Smooth muscle cell (in vitro differentiated cells): ENCODE results near the gene AZIN2. TPM values are rescaled to one million over a fixed set of nuclear protein-coding genes. Genes with fewer than 3 reads are reported as not detected.
"Not testable (repeated sequence)": the region's sequence is repeated elsewhere in the genome, so short reads cannot be mapped to it uniquely, and the experiment has no call there.

ENCODE experiments used
- DNase-seq: peaks from one replicate; lab custom pipeline; 2025; ENCODE audit not compliant: unreplicated experiment; lab: John Stamatoyannopoulos, UW
- H2AFZ ChIP-seq: fragments of 200-600 bp; sonication (generic); 2 replicates; pipeline ENCODE4 v1.6.0; 2016; ENCODE audit warnings: antibody characterized with exemption, low read depth, mild to moderate bottlenecking
- H3F3A ChIP-seq: fragments of 200-600 bp; sonication (generic); 2 replicates; pipeline ENCODE4 v1.6.0; 2017; ENCODE audit warnings: antibody characterized with exemption, low read depth
- H3K27ac ChIP-seq: fragments of 200-600 bp; sonication (generic); 2 replicates; pipeline ENCODE4 v1.5.1; 2016; ENCODE audit warnings: low read depth, mild to moderate bottlenecking
- H3K27me3 ChIP-seq: fragments of 200-600 bp; sonication (generic); 2 replicates; pipeline ENCODE4 v1.6.1; 2016; ENCODE audit warnings: low read depth, mild to moderate bottlenecking
- H3K36me3 ChIP-seq: fragments of 200-600 bp; sonication (generic); 2 replicates; pipeline ENCODE4 v1.5.1; 2016; ENCODE audit warnings: low read depth
- H3K4me1 ChIP-seq: fragments of 200-600 bp; sonication (generic); 2 replicates; pipeline ENCODE4 v1.5.1; 2016; ENCODE audit warnings: low read depth
- H3K4me2 ChIP-seq: fragments of 200-600 bp; sonication (generic); 2 replicates; pipeline ENCODE4 v1.6.0; 2016; ENCODE audit warnings: mild to moderate bottlenecking
- H3K4me3 ChIP-seq: fragments of 200-600 bp; sonication (generic); 2 replicates; pipeline ENCODE4 v1.5.1; 2016; ENCODE audit warnings: mild to moderate bottlenecking
- H3K79me2 ChIP-seq: fragments of 200-600 bp; sonication (generic); 2 replicates; pipeline ENCODE4 v1.6.0; 2016; ENCODE audit warnings: low read depth, mild to moderate bottlenecking
- H3K9ac ChIP-seq: fragments of 200-600 bp; sonication (generic); 2 replicates; pipeline ENCODE4 v1.6.0; 2016; ENCODE audit warnings: low read depth
- H3K9me3 ChIP-seq: fragments of 200-600 bp; sonication (generic); replicated peaks from 2 replicates; pipeline ENCODE4 v1.5.1; 2016; ENCODE audit warnings: low read depth
- H4K20me1 ChIP-seq: fragments of 200-600 bp; sonication (generic); 2 replicates; pipeline ENCODE4 v1.6.0; 2016; ENCODE audit warnings: low read depth
- WGBS: methylation state at CpG from one replicate; pipeline ENCODE4 v1.1.7; 2016; ENCODE audit warnings: low lambda C conversion rate; 5-methylcytosine and 5-hydroxymethylcytosine counted together
- polyA plus RNA-seq: library from polyadenylated mRNA; unstranded; fragments of >200 nt; fragmentation: Nextera tagmentation; extraction: Ambion mirVana; gene quantifications from 2 replicates; pipeline ENCODE4 v1.2.1, GENCODE V29; 2016
- total RNA-seq: library from RNA; depleted of rRNA; stranded (reverse); fragments of >200 nt; gene quantifications from 2 replicates; pipeline ENCODE4 v1.2.3, GENCODE V29; 2014
- TF ChIP-seq, protein P1 (sequence below): fragments of 200-600 bp; sonication (generic); IDR thresholded peaks from 2 replicates; pipeline ENCODE4 v1.5.1; 2017; ENCODE audit warnings: borderline replicate concordance, mild to moderate bottlenecking, antibody characterized with exemption; ENCODE audit not compliant: insufficient read depth, poor library complexity, severe bottlenecking

AZIN2 gene
- total and polyA plus RNA-seq, 2 experiments from 2014 or later = 7.9 to 33.5 TPM

DNA sequence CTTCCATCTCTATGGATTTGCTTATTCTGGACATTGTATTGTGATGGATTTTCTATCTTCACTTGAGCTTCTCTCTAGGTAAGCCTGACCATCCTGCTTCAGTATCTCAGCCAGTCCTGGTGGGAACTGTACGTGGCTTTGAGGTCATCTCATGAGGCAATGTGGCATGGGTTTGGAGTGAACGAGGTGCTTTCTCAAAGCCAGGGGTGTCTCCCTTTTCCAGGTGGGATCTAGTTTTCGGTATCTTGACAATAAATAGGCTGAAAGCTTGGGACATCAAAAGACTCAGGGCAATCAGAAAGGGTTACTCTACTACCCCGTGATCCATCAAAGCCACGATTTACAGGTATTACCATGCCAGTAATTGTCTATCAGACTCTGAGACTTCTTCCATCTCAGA is 40.8 kb downstream of the AZIN2 start:
- Histone ChIP-seq H3K4me1 (no peaks in the 10 kb centered on the region), H3K4me2 (no peak overlapping the region), H3K4me3 (no peak overlapping the region), H3K36me3 (no peaks in the 10 kb centered on the region), H3F3A (no peaks in the 10 kb centered on the region), H3K9me3 (no peaks in the 10 kb centered on the region), H2AFZ (no peak overlapping the region), H3K9ac (no peak overlapping the region), H3K27me3 (no peaks in the 10 kb centered on the region), H4K20me1 (no peaks in the 10 kb centered on the region), H3K27ac (no peak overlapping the region), H3K79me2 (no peaks in the 10 kb centered on the region)
- TF ChIP-seq, protein P1, sequence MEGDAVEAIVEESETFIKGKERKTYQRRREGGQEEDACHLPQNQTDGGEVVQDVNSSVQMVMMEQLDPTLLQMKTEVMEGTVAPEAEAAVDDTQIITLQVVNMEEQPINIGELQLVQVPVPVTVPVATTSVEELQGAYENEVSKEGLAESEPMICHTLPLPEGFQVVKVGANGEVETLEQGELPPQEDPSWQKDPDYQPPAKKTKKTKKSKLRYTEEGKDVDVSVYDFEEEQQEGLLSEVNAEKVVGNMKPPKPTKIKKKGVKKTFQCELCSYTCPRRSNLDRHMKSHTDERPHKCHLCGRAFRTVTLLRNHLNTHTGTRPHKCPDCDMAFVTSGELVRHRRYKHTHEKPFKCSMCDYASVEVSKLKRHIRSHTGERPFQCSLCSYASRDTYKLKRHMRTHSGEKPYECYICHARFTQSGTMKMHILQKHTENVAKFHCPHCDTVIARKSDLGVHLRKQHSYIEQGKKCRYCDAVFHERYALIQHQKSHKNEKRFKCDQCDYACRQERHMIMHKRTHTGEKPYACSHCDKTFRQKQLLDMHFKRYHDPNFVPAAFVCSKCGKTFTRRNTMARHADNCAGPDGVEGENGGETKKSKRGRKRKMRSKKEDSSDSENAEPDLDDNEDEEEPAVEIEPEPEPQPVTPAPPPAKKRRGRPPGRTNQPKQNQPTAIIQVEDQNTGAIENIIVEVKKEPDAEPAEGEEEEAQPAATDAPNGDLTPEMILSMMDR = no peak
- 89% methylated on average over 5 of the region's 5 CpGs for WGBS
- no peak for DNase-seq

DNA sequence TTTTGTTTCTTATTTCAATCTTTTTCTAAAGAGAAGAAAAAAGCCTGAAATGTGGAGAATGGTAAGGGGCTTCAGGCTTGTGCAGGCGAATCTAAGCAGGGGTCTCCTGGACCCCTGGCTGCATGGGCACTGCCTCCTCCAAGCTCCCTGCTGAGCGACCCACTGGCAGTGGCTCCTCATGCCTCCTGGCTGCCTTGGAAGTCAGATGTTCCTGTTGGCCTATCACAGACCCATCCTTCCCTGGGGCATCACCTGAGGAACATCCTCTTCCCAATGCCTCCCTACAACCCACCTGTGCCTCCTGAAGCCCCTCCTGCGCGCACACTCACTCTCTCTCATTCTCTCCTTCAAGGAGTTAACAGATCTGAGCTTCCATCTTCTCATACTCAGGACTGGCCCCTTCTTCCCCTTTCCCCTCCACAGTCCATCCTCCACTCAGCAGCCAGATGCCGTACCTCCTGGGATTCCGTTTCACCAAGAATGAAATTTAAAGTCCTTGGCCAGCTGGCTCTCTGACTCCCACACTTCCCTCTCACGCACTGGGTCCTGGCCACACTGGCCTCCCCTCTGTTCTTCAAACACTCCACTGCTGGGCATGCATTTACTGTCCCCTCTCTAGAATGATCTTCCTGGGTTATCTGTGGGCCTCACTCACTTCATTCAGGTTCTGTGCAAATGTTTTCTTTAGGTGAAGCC is 41.7 kb downstream of the AZIN2 start:
- Histone ChIP-seq H3K4me2 (no peak overlapping the region), H2AFZ (no peak overlapping the region), H3K4me3 (no peak overlapping the region), H3K9ac (no peak overlapping the region), H3K79me2 (no peaks in the 10 kb centered on the region), H3K9me3 (no peaks in the 10 kb centered on the region), H3K36me3 (no peaks in the 10 kb centered on the region), H3K27ac (no peak overlapping the region), H3K27me3 (no peaks in the 10 kb centered on the region), H3F3A (no peaks in the 10 kb centered on the region), H3K4me1 (no peaks in the 10 kb centered on the region), H4K20me1 (no peaks in the 10 kb centered on the region)
- WGBS = 90% methylated on average over 7 of the region's 7 CpGs
- DNase-seq = no peak
- TF ChIP-seq, protein P1 = no peak

DNA sequence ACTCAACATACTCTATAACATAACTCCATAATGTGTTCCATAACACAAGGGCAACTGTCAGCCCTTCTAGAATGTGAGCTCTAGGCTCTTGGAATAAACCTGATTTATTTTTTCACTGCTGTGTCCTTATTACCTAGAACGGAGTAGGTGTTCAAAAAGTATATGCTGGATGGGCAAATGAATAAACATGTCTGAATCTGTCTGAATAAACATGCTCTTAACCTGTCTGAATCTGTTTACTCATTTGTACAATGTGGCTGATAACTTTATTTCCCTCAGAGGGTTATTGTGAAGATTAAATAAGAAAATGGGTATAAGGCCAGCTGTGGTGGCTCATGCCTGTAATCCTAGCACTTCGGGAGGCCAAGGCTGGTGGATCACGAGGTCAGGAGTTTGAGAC is 42.3 kb downstream of the AZIN2 start:
- no peaks in the 10 kb centered on the region for H3K9me3 ChIP-seq
- TF ChIP-seq, protein P1 = no peak
- 83% methylated on average over 3 of the region's 3 CpGs for WGBS

DNA sequence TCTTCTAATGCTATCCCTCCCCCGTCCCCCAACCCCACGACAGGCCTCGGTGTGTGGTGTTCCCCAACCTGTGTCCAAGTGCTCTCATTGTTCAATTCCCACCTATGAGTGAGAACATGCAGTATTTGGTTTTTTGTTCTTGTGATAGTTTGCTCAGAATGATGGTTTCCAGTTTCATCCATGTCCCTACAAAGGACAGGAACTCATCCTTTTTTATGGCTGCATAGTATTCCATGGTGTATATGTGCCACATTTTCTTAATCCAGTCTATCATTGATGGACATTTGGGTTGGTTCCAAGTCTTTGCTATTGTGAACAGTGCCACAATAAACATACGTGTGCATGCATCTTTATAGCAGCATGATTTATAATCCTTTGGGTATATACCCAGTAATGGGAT is 43.7 kb downstream of the AZIN2 start:
- not testable (repeated sequence) for H3K9ac ChIP-seq, H3K27me3 ChIP-seq, H4K20me1 ChIP-seq, H3K4me2 ChIP-seq, H3K79me2 ChIP-seq, H3K9me3 ChIP-seq, H3K4me1 ChIP-seq, H3F3A ChIP-seq, H2AFZ ChIP-seq, DNase-seq, H3K27ac ChIP-seq, H3K36me3 ChIP-seq, H3K4me3 ChIP-seq
- WGBS = 97% methylated on average over 4 of the region's 4 CpGs

More for the DNA sequence above, 42.3 kb downstream of the AZIN2 start:
- Histone ChIP-seq H3K36me3 (no peaks in the 10 kb centered on the region), H3K9ac (no peak overlapping the region), H3K79me2 (no peaks in the 10 kb centered on the region), H3K27me3 (no peaks in the 10 kb centered on the region), H3F3A (no peaks in the 10 kb centered on the region), H3K4me2 (no peak overlapping the region), H2AFZ (no peak overlapping the region), H3K27ac (no peak overlapping the region), H4K20me1 (no peaks in the 10 kb centered on the region), H3K4me1 (no peaks in the 10 kb centered on the region), H3K4me3 (no peak overlapping the region)
- no peak for DNase-seq
